Panc1 (cell line): ENCODE measurements around the gene RGS10. TPM values are rescaled to one million over a fixed set of nuclear protein-coding genes. Genes with fewer than 3 reads are reported as not detected.

Experiments used
- ATAC-seq: fragments of 200-7000 bp; cut with Tn5 transposase; 2 replicates; pipeline ENCODE4 v1.9.1; 2020; ENCODE audit warnings: mild to moderate bottlenecking, moderate library complexity
- BruUV-seq: library from RNA; stranded (reverse); fragments of 400-500 nt; replicated peaks from 2 replicates; lab custom pipeline; 2021; lab: Mats Ljungman, UMichigan
- CTCF ChIA-PET: fragments of 300-600 bp; sonication (Branson Sonifier 250); formaldehyde crosslinking; loops from one replicate; lab custom pipeline; 2022; ENCODE audit warnings: antibody characterized with exemption; lab: Charles Lee
- POLR2A ChIA-PET: fragments of 300-600 bp; sonication (Branson Sonifier 250); formaldehyde crosslinking; loops from one replicate; lab custom pipeline; 2022; ENCODE audit warnings: antibody characterized with exemption; lab: Charles Lee
- DNase-seq: peaks from one replicate; pipeline ENCODE4 v3.0.0-alpha.2; 2010; ENCODE audit warnings: low read depth, low spot score
- H3K27ac ChIP-seq: 2 replicates; pipeline ENCODE4 v1.5.1; 2011; ENCODE audit warnings: mild to moderate bottlenecking, low read length, inconsistent platforms
- H3K27me3 ChIP-seq: fragments of 200-500 bp; sonication (Bioruptor generic); 2 replicates; pipeline ENCODE4 v1.6.0; 2014; ENCODE audit warnings: low read length, inconsistent platforms; ENCODE audit not compliant: control insufficient read depth, insufficient read depth
- H3K36me3 ChIP-seq: fragments of 200-500 bp; sonication (Bioruptor generic); 2 replicates; pipeline ENCODE4 v1.5.1; 2014; ENCODE audit warnings: inconsistent platforms, mild to moderate bottlenecking, low read length, moderate library complexity; ENCODE audit not compliant: control insufficient read depth, insufficient read depth
- H3K4me1 ChIP-seq: 2 replicates; pipeline ENCODE4 v1.5.1; 2011; ENCODE audit warnings: inconsistent platforms, mild to moderate bottlenecking, low read length, moderate library complexity; ENCODE audit not compliant: control insufficient read depth, insufficient read depth
- H3K4me3 ChIP-seq, 2 experiments: 2 replicates each; pipeline ENCODE4 v1.5.1; 2011 to 2012; ENCODE audit warnings: low read depth in 2 of 2, low read length in 2 of 2, mild to moderate bottlenecking in 2 of 2, inconsistent platforms in 1 of 2, moderate library complexity in 1 of 2
- H3K9me3 ChIP-seq: fragments of 200-500 bp; sonication (Bioruptor generic); 2 replicates; pipeline ENCODE4 v1.5.1; 2014; ENCODE audit warnings: low read depth, mild to moderate bottlenecking, inconsistent platforms, low read length, moderate library complexity; ENCODE audit not compliant: control insufficient read depth, insufficient read depth
- POLR2AphosphoS5 ChIP-seq: IDR thresholded peaks from 2 replicates; pipeline ENCODE4 v1.6.1; 2012; ENCODE audit warnings: mild to moderate bottlenecking, low read depth, low read length, moderate library complexity
- SIN3A ChIP-seq: IDR thresholded peaks from 2 replicates; pipeline ENCODE4 v1.6.1; 2012; ENCODE audit warnings: low read depth, mild to moderate bottlenecking, low read length, moderate library complexity, borderline replicate concordance; ENCODE audit not compliant: insufficient read depth
- TCF7L2 ChIP-seq: IDR thresholded peaks from 2 replicates; pipeline ENCODE4 v1.6.1; 2011; ENCODE audit warnings: mild to moderate bottlenecking, low read depth, low read length, inconsistent platforms
- in situ Hi-C: cut with HindIII; loops from 2 replicates; pipeline ENCODE4 v1.10.0; 2016; ENCODE audit warnings: low sequenced_read_pairs, low pct_unique_long_range_greater_than_20kb
- intact Hi-C: fragments of 100-400 bp; cut with micrococcal nuclease; formaldehyde crosslinking; loops from one replicate; pipeline ENCODE4 v1.10.0; 2022; ENCODE audit not compliant: unreplicated experiment
- total RNA-seq: library from RNA; stranded (reverse); gene quantifications from one replicate; pipeline ENCODE4 v1.2.1, GENCODE V29; 2021; ENCODE audit not compliant: unreplicated experiment
- TF ChIP-seq, protein P1 (sequence below), 2 experiments: IDR thresholded peaks; 2 replicates each; pipeline ENCODE4 v1.6.1; 2011 to 2012; ENCODE audit warnings: low read depth in 2 of 2, control low read depth in 1 of 2, low read length in 1 of 2, mild to moderate bottlenecking in 1 of 2, moderate library complexity in 1 of 2; ENCODE audit not compliant: insufficient read depth in 1 of 2
- TF ChIP-seq, protein P2 (sequence below): fragments of 450-650 bp; IDR thresholded peaks from 2 replicates; pipeline ENCODE4 v1.5.1; 2017; ENCODE audit warnings: mild to moderate bottlenecking

RGS10 gene
- total RNA-seq, 1 experiment from 2014 or later: 68.6 TPM

DNA sequence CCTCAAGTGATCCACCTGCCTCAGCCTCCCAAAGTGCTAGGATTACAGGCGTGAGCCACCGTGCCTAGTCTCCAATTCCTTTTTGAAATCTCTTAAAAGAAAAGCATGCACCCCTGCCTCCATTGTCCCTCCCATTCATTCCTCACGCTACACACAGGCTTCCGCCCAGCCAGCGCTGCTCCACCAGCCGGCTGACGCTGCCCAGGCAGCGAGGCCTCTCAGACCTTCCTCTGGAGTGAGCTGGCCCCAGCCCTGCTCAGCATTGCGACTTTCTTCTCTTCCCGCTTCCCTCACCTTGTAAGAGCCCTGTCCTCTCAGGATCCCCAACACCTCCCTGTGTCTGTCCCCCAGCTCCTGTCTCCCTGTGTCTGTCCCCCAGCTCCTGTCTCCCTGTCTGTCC is 23.6 kb downstream of the RGS10 start:
- Histone ChIP-seq H3K36me3 (peaks cover 4% of the 10 kb centered on the region; the same call in 1 of the 2 replicates), H3K27ac (no peak overlapping the region), H3K4me3 (no peak overlapping the region), H3K9me3 (no peaks in the 10 kb centered on the region), H3K4me1 (no peaks in the 10 kb centered on the region), H3K27me3 (no peaks in the 10 kb centered on the region)
- DNase-seq (no peak), ATAC-seq (no peak)
- POLR2A ChIA-PET: no interaction called here
- in situ Hi-C loops (no loop called here), intact Hi-C loops (no loop called here)
- BruUV-seq: no TSS peak
- TF ChIP-seq, protein P1, sequence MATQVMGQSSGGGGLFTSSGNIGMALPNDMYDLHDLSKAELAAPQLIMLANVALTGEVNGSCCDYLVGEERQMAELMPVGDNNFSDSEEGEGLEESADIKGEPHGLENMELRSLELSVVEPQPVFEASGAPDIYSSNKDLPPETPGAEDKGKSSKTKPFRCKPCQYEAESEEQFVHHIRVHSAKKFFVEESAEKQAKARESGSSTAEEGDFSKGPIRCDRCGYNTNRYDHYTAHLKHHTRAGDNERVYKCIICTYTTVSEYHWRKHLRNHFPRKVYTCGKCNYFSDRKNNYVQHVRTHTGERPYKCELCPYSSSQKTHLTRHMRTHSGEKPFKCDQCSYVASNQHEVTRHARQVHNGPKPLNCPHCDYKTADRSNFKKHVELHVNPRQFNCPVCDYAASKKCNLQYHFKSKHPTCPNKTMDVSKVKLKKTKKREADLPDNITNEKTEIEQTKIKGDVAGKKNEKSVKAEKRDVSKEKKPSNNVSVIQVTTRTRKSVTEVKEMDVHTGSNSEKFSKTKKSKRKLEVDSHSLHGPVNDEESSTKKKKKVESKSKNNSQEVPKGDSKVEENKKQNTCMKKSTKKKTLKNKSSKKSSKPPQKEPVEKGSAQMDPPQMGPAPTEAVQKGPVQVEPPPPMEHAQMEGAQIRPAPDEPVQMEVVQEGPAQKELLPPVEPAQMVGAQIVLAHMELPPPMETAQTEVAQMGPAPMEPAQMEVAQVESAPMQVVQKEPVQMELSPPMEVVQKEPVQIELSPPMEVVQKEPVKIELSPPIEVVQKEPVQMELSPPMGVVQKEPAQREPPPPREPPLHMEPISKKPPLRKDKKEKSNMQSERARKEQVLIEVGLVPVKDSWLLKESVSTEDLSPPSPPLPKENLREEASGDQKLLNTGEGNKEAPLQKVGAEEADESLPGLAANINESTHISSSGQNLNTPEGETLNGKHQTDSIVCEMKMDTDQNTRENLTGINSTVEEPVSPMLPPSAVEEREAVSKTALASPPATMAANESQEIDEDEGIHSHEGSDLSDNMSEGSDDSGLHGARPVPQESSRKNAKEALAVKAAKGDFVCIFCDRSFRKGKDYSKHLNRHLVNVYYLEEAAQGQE (IDR thresholded peaks at IDR 0.05; ENCODE audit: insufficient read depth in 1 of 2, low read depth in 2 of 2, low read length in 1 of 2): no peak
- TF ChIP-seq POLR2AphosphoS5 (no peak), SIN3A (no peak), TCF7L2 (no peak)
- TF ChIP-seq, protein P2, sequence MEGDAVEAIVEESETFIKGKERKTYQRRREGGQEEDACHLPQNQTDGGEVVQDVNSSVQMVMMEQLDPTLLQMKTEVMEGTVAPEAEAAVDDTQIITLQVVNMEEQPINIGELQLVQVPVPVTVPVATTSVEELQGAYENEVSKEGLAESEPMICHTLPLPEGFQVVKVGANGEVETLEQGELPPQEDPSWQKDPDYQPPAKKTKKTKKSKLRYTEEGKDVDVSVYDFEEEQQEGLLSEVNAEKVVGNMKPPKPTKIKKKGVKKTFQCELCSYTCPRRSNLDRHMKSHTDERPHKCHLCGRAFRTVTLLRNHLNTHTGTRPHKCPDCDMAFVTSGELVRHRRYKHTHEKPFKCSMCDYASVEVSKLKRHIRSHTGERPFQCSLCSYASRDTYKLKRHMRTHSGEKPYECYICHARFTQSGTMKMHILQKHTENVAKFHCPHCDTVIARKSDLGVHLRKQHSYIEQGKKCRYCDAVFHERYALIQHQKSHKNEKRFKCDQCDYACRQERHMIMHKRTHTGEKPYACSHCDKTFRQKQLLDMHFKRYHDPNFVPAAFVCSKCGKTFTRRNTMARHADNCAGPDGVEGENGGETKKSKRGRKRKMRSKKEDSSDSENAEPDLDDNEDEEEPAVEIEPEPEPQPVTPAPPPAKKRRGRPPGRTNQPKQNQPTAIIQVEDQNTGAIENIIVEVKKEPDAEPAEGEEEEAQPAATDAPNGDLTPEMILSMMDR: no peak
- CTCF ChIA-PET: no interaction called here

DNA sequence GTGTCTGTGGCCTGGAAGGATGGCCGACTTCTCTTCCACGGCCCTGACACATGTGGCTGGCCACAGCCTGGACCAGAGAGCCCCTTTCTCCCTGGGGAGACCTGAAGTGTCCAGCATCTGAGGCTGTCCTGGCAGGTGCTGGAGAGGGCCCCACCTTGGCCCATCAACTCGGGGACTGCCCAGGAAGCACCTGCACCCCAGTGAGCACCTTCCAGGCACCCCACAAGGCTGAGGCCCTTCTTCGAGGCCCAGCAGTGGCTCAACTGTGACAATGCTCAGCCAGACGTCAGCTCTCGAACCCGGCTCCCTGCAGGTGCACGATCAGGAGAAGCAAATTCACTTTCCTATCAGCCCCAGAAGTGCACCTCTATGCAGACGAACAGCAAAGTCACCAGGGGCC is 24.3 kb downstream of the RGS10 start:
- ChIA-PET CTCF (no interaction called here), POLR2A (no interaction called here)
- H3K4me1 ChIP-seq: no peaks in the 10 kb centered on the region
- no peak overlapping the region for H3K27ac ChIP-seq
- H3K4me3 ChIP-seq: no peak overlapping the region
- in situ Hi-C loops (no loop called here), intact Hi-C loops (no loop called here)
- ATAC-seq (no peak), DNase-seq (no peak)
- H3K36me3 ChIP-seq: peaks cover 4% of the 10 kb centered on the region; the same call in 1 of the 2 replicates
- BruUV-seq: no TSS peak
- H3K9me3 ChIP-seq: no peaks in the 10 kb centered on the region
- no peak for TF ChIP-seq POLR2AphosphoS5
- TF ChIP-seq, protein P1 (IDR thresholded peaks at IDR 0.05; ENCODE audit: insufficient read depth in 1 of 2, low read depth in 2 of 2, low read length in 1 of 2): no peak
- no peak for TF ChIP-seq SIN3A
- TF ChIP-seq, protein P2: no peak
- no peak for TF ChIP-seq TCF7L2
- no peaks in the 10 kb centered on the region for H3K27me3 ChIP-seq
